GM21786 (cell line): Measurements from ENCODE around the gene PCNX2.
A peak's percentile ranks its signal among the peaks of the same experiment; 100 is the strongest.

Source experiments
- ATAC-seq: cut with Tn5 transposase; IDR thresholded peaks from one replicate; pipeline ENCODE4 v1.9.1; 2021; ENCODE audit not compliant: unreplicated experiment

The PCNX2 gene, protein sequence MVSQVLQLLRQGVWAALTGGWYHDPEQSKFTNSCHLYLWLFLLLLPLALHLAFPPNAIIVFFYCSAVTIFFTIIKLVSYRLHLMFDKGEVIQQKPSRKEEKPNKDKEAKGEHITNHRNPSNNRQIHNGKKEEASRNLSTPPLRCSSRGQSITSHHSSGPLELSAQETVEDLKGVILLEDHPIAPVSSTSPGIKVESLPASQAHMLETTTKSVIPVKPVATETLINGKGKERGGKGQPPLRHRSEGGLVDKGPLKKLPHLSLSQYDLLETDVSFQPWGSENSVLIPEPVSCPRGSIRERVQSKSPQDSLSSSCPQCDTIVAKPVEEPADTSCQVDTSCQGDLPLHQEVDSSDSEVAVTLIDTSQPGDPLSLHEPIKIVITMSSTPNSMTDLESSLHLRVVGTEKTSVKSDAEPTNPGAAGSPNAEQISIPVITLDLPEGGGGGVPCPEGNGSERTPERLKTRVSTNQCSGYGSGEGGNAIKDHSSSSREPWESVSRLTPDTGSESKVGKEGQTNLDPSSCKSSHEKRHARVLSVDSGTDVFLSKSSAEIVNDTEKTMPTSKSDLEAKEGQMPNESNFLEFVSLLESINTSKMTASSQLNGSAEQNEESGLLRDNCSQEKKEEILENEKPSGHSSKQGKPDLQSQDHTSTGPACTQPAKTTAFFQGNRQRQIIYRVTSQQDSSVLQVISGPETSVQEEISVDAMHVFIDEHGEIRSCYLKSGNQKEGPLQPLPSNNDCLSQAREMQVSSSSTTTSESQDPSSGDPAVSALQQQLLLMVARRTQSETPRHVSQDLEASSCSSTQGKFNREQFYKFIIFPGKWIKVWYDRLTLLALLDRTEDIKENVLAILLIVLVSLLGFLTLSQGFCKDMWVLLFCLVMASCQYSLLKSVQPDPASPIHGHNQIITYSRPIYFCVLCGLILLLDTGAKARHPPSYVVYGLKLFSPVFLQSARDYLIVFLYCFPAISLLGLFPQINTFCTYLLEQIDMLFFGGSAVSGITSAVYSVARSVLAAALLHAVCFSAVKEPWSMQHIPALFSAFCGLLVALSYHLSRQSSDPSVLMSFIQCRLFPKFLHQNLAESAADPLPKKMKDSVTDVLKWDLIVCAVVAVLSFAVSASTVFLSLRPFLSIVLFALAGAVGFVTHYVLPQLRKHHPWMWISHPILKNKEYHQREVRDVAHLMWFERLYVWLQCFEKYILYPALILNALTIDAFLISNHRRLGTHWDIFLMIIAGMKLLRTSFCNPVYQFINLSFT (N-terminal part only)

DNA sequence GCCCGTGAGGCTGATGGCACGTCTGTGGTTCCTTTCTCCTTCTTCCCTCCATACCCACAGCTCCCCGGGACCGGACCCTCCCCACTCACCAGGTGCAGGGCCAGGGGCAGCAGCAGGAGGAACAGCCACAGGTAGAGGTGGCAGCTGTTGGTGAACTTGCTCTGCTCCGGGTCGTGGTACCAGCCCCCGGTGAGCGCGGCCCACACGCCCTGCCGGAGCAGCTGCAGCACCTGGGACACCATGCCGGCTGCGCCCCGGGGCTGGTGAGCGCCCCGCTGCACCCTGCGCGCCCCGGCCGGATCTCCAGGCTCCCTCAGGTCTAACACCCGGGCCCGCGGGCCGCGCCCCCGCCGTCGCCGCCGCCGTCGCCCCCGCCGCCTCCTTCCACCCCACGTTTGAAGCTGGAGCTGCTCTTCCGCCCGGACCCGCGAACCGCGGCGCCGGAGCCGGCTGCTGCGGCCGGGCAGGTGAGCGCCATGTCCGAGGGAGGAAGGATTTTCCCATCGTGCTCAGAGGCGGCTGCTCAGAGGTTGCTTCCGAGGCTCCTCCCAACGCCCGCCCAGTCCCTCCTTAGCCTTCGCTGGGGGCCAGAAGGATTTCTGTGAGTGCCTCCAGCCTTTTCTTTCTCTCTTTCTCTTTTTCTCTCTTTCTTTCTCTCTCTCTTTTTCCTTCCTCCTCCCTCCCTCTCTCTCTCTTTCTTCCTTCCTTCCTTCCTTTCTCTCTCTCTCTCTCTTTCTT, at the start of gene PCNX2:
Gene PCNX2, minus strand, starts transcription at position 489 of the 738 bp plus-strand sequence. Its CDS starts 247 bp downstream, at position 242.
- ATAC-seq = peak; percentile 90

DNA sequence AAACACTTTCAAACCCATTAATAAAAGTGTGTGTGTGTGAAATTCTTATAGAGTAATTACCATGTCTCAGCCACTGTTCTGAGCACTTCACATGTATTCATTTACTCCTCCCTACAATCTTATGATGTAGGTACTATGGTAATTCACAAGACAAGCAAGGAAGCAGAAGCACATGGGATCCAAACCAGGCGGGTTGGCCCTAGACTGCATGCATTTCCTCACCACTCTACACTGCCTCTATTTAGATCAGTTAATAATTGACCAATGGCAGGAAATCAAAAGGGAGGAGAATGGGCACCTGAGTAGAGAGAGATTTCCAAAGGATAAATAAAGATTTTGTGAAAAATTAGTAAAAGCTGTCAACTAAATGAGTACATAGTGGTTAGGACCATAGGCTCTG, 47.7 kb upstream of the PCNX2 start:
- no peak for ATAC-seq

DNA sequence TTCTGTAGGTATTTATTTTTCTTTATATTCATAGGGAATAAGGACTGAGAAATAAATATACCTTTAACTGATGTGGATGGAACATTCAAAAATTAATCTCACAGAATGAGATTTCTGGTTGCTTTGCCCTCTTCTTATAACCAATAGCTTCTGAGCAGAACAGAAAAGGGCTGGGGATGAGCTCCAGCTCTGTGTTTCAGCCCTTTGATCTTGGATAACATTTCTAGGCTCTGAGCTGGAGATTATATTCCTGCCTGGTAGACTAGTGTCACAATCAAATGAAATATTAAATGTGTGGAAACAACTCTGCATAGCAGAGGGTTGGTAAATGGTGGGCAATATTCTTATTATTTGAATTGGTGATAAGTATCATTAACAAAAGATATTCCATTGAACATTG, 46.6 kb upstream of the PCNX2 start:
- ATAC-seq = no peak

DNA sequence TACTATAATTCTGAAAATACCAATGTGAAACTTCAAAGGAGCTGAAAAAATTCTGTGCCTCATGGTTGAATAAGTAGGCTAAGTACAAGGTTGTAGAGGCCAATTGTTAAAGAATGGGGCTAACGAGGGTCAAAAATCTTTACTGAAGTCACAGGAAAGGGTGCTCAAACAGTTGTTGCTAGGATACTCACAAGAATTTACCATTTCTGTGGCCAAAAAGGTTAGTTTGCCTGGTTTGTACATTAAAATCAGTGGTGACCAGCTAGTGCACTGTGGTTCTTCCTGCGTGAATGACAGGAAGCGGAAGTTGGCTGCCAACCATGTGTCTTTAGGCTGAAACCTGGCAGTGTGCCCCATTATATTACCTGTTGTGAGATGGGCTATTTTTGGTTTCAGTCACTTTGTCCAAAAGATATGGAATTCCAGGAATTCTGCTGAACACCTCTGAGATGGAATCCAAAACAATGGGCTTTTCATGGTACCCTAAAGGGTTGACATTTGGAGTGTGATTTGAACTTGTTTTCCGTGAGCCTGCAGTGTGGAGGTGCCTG, 45.5 kb upstream of the PCNX2 start:
- no peak for ATAC-seq

DNA sequence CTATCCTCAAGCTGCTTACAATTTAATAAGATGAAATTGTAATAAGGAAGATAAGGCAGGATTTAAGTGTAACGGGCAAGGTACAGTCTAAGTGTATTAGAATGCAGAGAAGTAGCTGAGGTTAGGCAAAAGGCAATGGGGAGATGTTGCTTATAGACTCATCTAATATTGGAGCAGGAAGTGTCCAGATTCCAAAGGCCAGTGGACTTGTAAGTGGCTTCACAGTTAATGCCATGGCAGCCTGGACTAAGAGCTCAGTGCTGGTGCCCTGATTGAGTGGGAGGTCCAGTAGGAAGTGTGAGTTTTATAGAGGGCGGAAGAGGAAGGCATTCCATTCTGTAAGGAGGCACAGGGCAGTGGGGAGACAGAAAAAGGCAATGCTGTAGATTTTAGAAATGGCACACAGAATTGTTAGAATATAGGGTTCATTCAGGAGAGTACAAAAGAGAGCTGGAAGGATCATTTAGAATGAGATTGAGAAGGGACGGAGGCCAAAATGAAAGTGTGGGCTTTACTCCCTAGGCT, 44.6 kb upstream of the PCNX2 start:
- no peak for ATAC-seq

DNA sequence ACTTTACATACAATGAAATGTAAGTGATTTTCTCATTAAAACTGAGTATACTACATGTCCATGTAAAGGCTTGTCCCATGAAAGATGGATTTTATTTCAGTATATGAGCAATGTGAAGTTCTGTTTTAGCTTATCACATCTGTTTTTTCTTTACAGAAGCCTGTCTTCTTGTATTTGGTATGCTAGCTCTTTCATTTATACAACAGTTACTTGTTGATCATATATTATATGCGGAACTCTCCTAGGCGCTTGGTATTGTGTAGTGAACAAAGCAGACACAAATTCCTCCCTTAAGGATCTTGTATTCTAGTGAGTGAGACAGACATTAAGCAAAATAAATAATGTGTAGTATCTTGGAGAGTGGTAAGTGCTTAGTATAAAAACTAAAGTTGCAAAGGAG, 42.6 kb upstream of the PCNX2 start:
- ATAC-seq = no peak

DNA sequence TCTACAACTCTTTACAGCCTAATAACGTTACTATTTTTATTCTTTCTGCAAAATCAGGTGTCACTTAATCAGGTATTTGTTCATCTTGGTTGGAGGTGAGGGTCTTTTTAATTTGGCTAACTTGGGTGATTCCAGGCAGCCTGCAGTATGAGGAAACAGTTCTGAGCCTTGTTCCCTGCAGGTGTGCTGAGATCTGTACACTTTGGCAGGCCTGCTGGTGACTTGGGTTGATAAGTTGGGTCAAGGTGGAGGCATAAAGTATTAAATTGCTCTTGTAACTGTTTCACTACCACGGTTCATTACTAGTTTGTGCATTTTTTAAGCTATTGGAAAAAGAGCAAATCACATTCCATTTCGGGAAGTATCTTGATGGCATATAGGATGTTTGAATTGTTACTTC, 42.0 kb upstream of the PCNX2 start:
- ATAC-seq = no peak

DNA sequence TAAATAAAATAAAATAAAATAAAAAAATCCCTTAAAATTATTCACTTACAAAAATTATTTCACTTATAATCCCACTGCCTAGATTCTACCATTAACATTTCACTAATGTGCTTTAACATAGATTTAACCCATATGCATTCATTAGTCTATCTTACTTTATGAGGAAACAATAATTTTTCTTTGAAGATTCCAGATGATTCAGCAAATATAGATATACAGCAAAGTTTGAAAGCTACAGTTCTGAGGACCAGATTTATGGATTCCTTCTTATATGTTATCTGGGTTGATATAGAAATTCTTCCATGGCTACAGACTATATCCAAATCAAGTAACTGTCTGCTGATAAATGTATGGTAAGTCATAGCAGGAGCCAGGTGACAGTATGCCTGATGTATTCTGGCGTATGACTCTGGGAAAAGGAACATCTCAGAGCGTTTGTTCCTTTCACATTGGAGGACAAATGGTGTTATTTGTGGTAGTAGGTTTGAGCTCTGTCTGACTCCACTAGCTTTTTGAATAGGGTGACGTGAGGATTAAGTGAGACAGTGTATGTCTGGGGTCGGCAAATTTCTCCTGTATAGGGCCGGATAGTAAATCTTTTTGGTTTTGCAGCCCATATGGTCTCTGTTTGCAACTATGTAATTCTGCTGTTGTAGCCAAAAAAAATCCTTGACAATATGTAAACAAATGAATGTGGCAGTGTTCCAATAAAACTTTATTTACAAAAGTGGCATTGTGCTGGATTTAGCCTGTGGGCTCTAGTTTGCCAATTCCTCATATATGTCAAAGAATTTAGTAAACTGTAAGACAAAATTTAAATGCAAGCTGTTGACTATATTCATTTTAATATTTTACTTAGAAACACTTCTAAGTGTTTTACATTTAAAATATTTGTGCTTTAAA, 41.3 kb upstream of the PCNX2 start:
- no peak for ATAC-seq

DNA sequence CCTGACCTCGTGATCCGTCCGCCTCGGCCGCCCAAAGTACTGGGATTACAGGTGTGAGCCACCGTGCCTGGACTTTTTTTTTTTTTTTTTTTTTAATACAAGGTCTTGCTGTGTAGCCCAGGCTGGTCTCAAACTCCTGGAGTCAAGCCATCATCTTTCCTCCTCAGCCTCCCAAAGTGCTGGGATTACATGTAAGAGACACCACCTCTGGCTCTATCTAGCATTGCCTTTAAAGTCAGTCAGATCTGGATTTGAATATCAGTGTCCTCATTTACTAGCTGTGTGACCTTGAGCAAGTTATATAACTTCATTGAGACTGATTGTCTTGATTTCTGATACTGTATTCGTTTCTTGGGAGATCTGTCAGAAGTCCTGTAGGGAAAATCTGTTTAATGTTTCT, 38.6 kb upstream of the PCNX2 start:
- ATAC-seq = no peak

DNA sequence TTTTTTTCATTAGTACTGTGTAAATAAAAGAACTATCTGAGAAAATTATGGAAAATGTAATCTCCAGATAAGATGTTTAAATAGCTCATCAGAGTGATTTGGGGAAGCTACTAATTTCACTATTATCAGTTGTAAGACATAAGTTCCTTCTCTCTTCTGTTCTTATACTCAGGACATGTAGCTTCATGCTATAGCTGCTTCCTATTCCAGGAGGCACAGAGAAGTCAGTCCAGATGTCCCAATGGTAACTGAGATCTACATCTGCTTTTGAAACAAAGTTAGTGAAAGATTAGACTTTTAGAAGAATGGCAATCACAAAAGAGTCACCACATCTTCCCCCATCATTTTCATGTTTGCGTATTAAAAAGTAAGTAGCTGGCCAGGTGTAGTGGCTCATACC, 37.6 kb upstream of the PCNX2 start:
- ATAC-seq = no peak

DNA sequence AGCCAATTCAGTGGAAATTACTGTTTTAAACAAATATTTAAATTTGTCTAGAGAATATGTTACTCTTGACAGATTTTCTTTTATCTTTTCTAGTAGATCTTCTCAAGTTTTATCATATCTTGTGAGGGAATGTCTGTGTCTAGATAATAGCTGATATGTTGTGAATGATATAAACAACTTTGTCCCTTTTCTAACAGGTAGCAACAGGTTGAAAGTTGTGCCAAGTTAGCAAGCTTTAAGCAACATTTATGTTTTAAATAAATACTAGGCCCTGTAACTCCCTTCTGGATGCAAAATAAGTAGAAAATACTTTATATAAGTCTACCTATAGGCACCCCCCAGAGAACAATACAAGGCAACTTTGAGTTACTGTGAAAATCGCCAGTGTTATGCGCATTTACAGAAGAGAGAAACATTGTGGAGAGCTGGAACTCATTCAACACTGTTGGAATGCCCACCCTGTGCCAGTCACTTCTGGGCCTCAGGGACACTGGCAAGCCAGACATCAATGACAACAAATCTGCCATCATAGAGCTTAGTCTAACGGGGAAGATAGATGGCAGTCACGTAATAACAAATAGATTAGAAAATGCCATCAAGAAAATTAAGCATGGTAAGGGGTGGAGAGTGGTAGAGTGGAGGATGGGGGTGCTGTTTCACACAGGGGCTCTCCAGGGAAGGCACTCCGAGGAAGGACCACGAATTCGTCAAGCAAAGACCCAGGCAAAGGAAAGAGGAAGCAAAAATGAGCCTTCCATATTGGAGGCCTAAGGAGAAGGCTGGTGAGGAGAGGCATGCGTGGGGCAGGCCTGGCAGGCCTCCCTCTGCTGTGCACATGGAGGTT, 36.4 kb upstream of the PCNX2 start:
- ATAC-seq = no peak

DNA sequence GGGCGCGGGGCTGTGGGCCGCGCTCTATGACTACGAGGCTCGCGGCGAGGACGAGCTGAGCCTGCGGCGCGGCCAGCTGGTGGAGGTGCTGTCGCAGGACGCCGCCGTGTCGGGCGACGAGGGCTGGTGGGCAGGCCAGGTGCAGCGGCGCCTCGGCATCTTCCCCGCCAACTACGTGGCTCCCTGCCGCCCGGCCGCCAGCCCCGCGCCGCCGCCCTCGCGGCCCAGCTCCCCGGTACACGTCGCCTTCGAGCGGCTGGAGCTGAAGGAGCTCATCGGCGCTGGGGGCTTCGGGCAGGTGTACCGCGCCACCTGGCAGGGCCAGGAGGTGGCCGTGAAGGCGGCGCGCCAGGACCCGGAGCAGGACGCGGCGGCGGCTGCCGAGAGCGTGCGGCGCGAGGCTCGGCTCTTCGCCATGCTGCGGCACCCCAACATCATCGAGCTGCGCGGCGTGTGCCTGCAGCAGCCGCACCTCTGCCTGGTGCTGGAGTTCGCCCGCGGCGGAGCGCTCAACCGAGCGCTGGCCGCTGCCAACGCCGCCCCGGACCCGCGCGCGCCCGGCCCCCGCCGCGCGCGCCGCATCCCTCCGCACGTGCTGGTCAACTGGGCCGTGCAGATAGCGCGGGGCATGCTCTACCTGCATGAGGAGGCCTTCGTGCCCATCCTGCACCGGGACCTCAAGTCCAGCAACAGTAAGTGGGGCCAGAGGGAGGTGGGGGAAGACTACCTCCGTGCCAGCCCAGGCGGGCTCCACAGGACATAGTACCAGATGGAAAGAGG, 32.8 kb upstream of the PCNX2 start:
- peak; percentile 13 for ATAC-seq

DNA sequence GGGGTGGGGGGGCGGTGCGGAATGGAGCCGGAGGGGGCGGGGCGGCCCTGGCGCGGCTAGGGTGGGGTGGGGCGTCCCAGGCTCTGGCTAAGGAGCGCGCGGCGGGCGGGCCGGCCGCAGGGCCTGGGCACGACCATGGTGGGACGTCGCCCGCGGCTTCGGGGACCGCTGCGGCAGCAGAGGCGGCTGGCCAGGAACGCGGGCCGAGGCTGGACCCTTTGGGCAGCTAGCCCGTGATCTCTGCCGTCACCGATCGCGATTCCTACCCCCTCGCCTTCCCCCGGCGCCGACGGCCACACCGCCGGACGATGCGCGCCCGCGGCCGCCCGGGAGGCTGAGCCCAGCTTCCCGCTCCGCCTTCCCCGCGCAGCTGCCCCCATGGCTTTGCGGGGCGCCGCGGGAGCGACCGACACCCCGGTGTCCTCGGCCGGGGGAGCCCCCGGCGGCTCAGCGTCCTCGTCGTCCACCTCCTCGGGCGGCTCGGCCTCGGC, 32.2 kb upstream of the PCNX2 start, which contains the start of gene MAP3K21:
Gene MAP3K21, plus strand, starts transcription at position 74 of the 491 bp plus-strand sequence. Its CDS starts 305 bp downstream, at position 379.
- ATAC-seq = peak; percentile 36

DNA sequence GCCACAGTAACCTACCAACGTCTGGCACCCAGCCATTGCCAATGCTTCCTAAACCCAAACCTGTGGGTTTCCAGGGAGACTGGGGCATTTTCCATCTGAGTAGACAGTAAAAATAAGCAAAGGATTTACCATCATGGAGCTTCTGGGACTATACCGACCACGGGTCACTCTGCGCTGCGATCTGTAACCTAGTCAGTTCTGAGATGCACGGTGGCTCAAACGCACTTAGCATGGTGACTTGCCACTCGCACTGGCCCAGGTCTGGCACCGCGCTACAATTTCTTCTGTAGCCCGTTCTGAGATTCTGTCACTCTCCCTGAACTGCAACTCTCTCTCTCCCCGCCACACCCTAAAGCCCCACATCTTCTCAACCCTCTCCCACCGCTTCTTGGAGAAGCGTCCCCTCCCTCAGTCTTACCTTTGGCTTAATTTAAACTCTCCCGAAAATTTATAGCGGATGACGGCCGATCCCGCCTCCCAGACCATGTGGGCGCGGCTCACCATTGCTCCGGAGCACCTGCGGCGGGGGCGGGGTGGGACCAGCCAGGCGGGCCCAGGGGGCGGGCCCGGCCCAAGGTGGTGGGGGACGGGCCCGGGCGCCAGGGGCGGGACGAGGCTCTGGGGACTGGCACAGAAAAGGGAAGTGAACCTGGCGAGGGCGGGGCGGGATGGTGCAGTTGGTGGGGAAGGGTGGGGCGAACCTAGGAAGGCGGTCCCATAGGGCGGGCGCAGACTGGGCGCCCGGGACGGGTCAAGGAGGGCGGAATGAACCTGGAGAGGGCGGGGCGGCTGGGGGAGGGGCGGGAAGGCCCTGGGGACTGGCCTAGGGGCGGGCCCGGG, 31.5 kb upstream of the PCNX2 start:
- ATAC-seq = peak; percentile 94

DNA sequence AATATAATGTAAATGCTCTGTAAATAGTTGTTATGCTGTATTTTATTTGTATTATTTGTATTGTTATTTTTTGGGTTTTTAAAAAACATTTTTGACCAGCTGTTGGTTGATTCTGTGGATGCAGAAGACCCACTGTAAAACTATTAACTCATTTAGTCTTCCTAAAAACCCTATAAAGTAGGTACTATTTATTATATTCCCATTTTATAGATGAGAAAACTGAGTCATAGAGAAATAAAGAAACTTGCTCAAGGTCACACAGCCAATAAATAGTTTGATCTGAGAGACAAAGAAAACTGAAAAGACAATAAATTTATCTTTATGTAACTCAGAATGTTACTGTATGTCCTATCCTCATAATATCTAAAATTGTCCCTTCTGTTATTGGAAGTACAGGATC, 30.8 kb upstream of the PCNX2 start:
- no peak for ATAC-seq

DNA sequence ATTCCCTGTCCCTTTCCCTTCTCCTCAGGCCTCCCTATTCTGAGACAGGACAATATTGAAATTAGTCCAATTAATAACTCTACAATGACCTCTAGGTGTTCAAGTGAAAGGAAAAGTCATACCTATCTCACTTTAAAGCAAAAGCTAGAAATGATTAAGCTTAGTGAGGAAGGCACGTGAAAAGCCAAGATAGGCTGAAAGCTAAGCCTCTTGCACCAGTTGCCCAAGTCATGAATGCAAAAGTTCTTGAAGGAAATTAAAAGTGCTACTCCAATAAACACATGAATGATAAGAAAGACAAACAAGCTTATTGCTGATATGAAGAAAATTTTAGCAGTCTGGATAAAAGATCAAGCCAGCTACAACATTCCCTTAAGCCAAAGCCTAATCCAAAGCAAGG, 28.2 kb upstream of the PCNX2 start:
- no peak for ATAC-seq
